Progenitor cell of endocrine pancreas (in vitro differentiated cells): Measurements from ENCODE around the gene E2F3. TPM values are rescaled to one million over a fixed set of nuclear protein-coding genes. Genes with fewer than 3 reads are reported as not detected.

Experiments
- DNase-seq: peaks from one replicate; pipeline ENCODE4 v3.0.0; 2021; ENCODE audit warnings: low spot score; ENCODE audit not compliant: unreplicated experiment
- H3K27ac Mint-ChIP-seq: 2 replicates; pipeline ENCODE4 v1.8.0; 2021; ENCODE audit warnings: mild to moderate bottlenecking, moderate library complexity, mixed read lengths
- H3K27me3 Mint-ChIP-seq: 2 replicates; pipeline ENCODE4 v1.8.0; 2021; ENCODE audit warnings: mixed read lengths
- H3K36me3 Mint-ChIP-seq: 2 replicates; pipeline ENCODE4 v1.8.0; 2022; ENCODE audit warnings: mixed read lengths; ENCODE audit not compliant: insufficient read depth
- H3K4me1 Mint-ChIP-seq: 2 replicates; pipeline ENCODE4 v1.8.0; 2021; ENCODE audit warnings: low read depth, mixed read lengths
- H3K4me3 Mint-ChIP-seq: 2 replicates; pipeline ENCODE4 v1.8.0; 2021; ENCODE audit warnings: low read depth, mild to moderate bottlenecking, moderate library complexity, mixed read lengths
- H3K9me3 Mint-ChIP-seq: 2 replicates; pipeline ENCODE4 v1.8.0; 2021; ENCODE audit warnings: low read depth, mixed read lengths
- CTCF ChIP-seq: fragments of 200-600 bp; sonication (generic); IDR thresholded peaks from one replicate; pipeline ENCODE4 v1.5.0; 2021; ENCODE audit warnings: antibody characterized with exemption, mild to moderate bottlenecking; ENCODE audit not compliant: unreplicated experiment
- total RNA-seq: library from RNA; stranded (reverse); gene quantifications from 2 replicates; pipeline ENCODE4 v1.2.1, GENCODE V29; 2021

Gene E2F3
- total RNA-seq, 1 donor from 2014 or later, result 32.5 TPM

GRCh38 chr6:20386218-20386617 is 15.5 kb upstream of the E2F3 start:
- no peaks in the 10 kb centered on the region for H3K36me3 Mint-ChIP-seq
- no peaks in the 10 kb centered on the region for H3K4me1 Mint-ChIP-seq
- no peak overlapping the region for H3K4me3 Mint-ChIP-seq
- H3K9me3 Mint-ChIP-seq, result peaks cover 4% of the 10 kb centered on the region
- no peak overlapping the region for H3K27ac Mint-ChIP-seq
- DNase-seq, result no peak
- no peak for TF ChIP-seq CTCF
- no peaks in the 10 kb centered on the region for H3K27me3 Mint-ChIP-seq

- H3K4me1 Mint-ChIP-seq, result no peaks in the 10 kb centered on the region
- H3K27me3 Mint-ChIP-seq, result no peaks in the 10 kb centered on the region
- H3K36me3 Mint-ChIP-seq, result no peaks in the 10 kb centered on the region
- H3K9me3 Mint-ChIP-seq, result no peaks in the 10 kb centered on the region
- no peak overlapping the region for H3K27ac Mint-ChIP-seq
- DNase-seq, result no peak
- no peak overlapping the region for H3K4me3 Mint-ChIP-seq
- TF ChIP-seq CTCF, result no peak
Observed at GRCh38 chr6:20389066-20389465, 12.6 kb upstream of the E2F3 start.

GRCh38 chr6:20393297-20393696 is 8.4 kb upstream of the E2F3 start:
- Mint-ChIP-seq H3K4me3 (no peak overlapping the region), H3K27ac (no peak overlapping the region), H3K9me3 (no peaks in the 10 kb centered on the region), H3K27me3 (peaks cover 7% of the 10 kb centered on the region), H3K36me3 (no peaks in the 10 kb centered on the region), H3K4me1 (no peaks in the 10 kb centered on the region)
- DNase-seq, result no peak
- no peak for TF ChIP-seq CTCF

- no peak for DNase-seq
- Mint-ChIP-seq H3K27ac (peak overlapping the region; percentile 6), H3K36me3 (peaks cover under 1% of the 10 kb centered on the region), H3K4me3 (no peak overlapping the region), H3K4me1 (peaks cover 8% of the 10 kb centered on the region), H3K27me3 (peaks cover 12% of the 10 kb centered on the region), H3K9me3 (no peaks in the 10 kb centered on the region)
- no peak for TF ChIP-seq CTCF
Observed at GRCh38 chr6:20399518-20399917, 2.2 kb upstream of the E2F3 start.

GRCh38 chr6:20400456-20401204 is 1.0 kb upstream of the E2F3 start:
- peaks cover 3% of the 10 kb centered on the region for H3K36me3 Mint-ChIP-seq
- H3K4me1 Mint-ChIP-seq, result peaks cover 12% of the 10 kb centered on the region
- H3K9me3 Mint-ChIP-seq, result no peaks in the 10 kb centered on the region
- no peak for DNase-seq
- H3K27me3 Mint-ChIP-seq, result peaks cover 12% of the 10 kb centered on the region
- H3K4me3 Mint-ChIP-seq, result peak overlapping the region; percentile 98
- peak overlapping the region; percentile 94 for H3K27ac Mint-ChIP-seq
- peak; percentile 59 for TF ChIP-seq CTCF
